SK-N-SH (cell line): ENCODE results near the gene CEP89. TPM values are rescaled to one million over a fixed set of nuclear protein-coding genes. Genes with fewer than 3 reads are reported as not detected.

Experiments used
- CTCF ChIA-PET: fragments of 300-600, 350-600 bp; formaldehyde crosslinking; extraction: SDS; loops from one replicate; lab custom pipeline; 2021; lab: Yijun Ruan, JAX
- POLR2A ChIA-PET: fragments of 350-600 bp; sonication (Branson Sonifier 250); formaldehyde crosslinking; extraction: SDS; loops from one replicate; lab custom pipeline; 2020; ENCODE audit warnings: antibody characterized with exemption, inconsistent platforms; lab: Yijun Ruan, JAX
- DNase-seq: peaks from one replicate; pipeline ENCODE4 v3.0.0; 2012
- H2AFZ ChIP-seq: fragments of 200-600 bp; sonication (generic); 2 replicates; pipeline ENCODE4 v1.8.1; 2016; ENCODE audit warnings: antibody characterized with exemption, mild to moderate bottlenecking, low read depth
- H3F3A ChIP-seq: fragments of 200-600 bp; sonication (generic); replicated peaks from 2 replicates; pipeline ENCODE3; 2016; ENCODE audit warnings: antibody characterized with exemption, mild to moderate bottlenecking; ENCODE audit not compliant: insufficient read depth
- H3K27ac ChIP-seq, 2 experiments: fragments of 200-500 bp in 1 of 2; fragments of 200-600 bp in 1 of 2; sonication (Bioruptor generic) in 1 of 2; sonication (generic), shearing (Covaris generic) in 1 of 2; 2 replicates each; pipeline versions ENCODE4 v1.5.1 to v1.6.1; 2014 to 2016; ENCODE audit warnings: low read depth in 2 of 2, inconsistent platforms in 1 of 2, low read length in 1 of 2, mild to moderate bottlenecking in 1 of 2, mixed read lengths in 1 of 2
- H3K27me3 ChIP-seq: fragments of 200-600 bp; sonication (generic), shearing (Covaris generic); 2 replicates; pipeline ENCODE4 v1.6.1; 2016; ENCODE audit warnings: mixed run types; ENCODE audit not compliant: insufficient read depth
- H3K36me3 ChIP-seq, 2 experiments: fragments of 200-500 bp in 1 of 2; fragments of 200-600 bp in 1 of 2; sonication (Bioruptor generic) in 1 of 2; sonication (generic) in 1 of 2; replicated peaks in 1 of 2; 2 replicates each; pipeline versions ENCODE3 to v1.5.1; 2014 to 2016; ENCODE audit warnings: low read length in 1 of 2, mild to moderate bottlenecking in 1 of 2; ENCODE audit not compliant: insufficient read depth in 2 of 2, control insufficient read depth in 1 of 2
- H3K4me1 ChIP-seq, 2 experiments: fragments of 200-500 bp in 1 of 2; fragments of 200-600 bp in 1 of 2; sonication (Bioruptor generic) in 1 of 2; sonication (generic), shearing (Covaris generic) in 1 of 2; 2 replicates each; pipeline versions ENCODE4 v1.5.1 to v1.6.1; 2014 to 2016; ENCODE audit warnings: low read depth in 1 of 2, low read length in 1 of 2, mixed run types in 1 of 2; ENCODE audit not compliant: insufficient read depth in 2 of 2, control insufficient read depth in 1 of 2
- H3K4me2 ChIP-seq: fragments of 200-600 bp; sonication (generic), shearing (Covaris generic); 2 replicates; pipeline ENCODE4 v1.6.1; 2017; ENCODE audit warnings: mixed run types
- H3K4me3 ChIP-seq, 2 experiments: fragments of 200-500 bp in 1 of 2; fragments of 200-600 bp in 1 of 2; sonication (Bioruptor generic) in 1 of 2; sonication (generic), shearing (Covaris generic) in 1 of 2; 2 replicates each; pipeline versions ENCODE4 v1.5.1 to v1.8.1; 2014 to 2016; ENCODE audit warnings: low read depth in 2 of 2, inconsistent platforms in 1 of 2, low read length in 1 of 2, mild to moderate bottlenecking in 1 of 2, mixed read lengths in 1 of 2, moderate library complexity in 1 of 2
- H3K79me2 ChIP-seq: fragments of 200-600 bp; sonication (generic); 2 replicates; pipeline ENCODE4 v1.8.1; 2017; ENCODE audit warnings: mild to moderate bottlenecking; ENCODE audit not compliant: insufficient read depth
- H3K9ac ChIP-seq: fragments of 200-600 bp; sonication (generic); 2 replicates; pipeline ENCODE4 v1.6.1; 2017; ENCODE audit warnings: mixed run types
- H3K9me2 ChIP-seq: fragments of 200-600 bp; sonication (generic); 2 replicates; pipeline ENCODE4 v1.6.1; 2017; ENCODE audit warnings: mixed run types
- H3K9me3 ChIP-seq: fragments of 200-600 bp; sonication (generic); 2 replicates; pipeline ENCODE4 v1.6.1; 2017; ENCODE audit warnings: mixed run types, mild to moderate bottlenecking, moderate library complexity
- H4K20me1 ChIP-seq: fragments of 200-600 bp; sonication (generic); 2 replicates; pipeline ENCODE4 v1.6.1; 2017; ENCODE audit warnings: mild to moderate bottlenecking, mixed run types; ENCODE audit not compliant: insufficient read depth
- CHD2 ChIP-seq: fragments of 150-350 bp; IDR thresholded peaks from 2 replicates; pipeline ENCODE4 v1.6.1; 2018; ENCODE audit warnings: low read length; ENCODE audit not compliant: partially characterized antibody
- ELF1 ChIP-seq: IDR thresholded peaks from 2 replicates; pipeline ENCODE4 v1.4.0; 2012
- EP300 ChIP-seq, 2 experiments: IDR thresholded peaks; 2 replicates each; pipeline versions ENCODE4 v1.4.0 to v1.6.1; 2012; ENCODE audit warnings: borderline replicate concordance in 1 of 2, low read depth in 1 of 2, low read length in 1 of 2
- EZH2phosphoT487 ChIP-seq: fragments of 200-600 bp; sonication (generic); IDR thresholded peaks from 2 replicates; pipeline ENCODE4 v1.6.1; 2017; ENCODE audit warnings: low read depth, mixed run types, mild to moderate bottlenecking, antibody characterized with exemption, moderate library complexity, borderline replicate concordance
- FOSL2 ChIP-seq: IDR thresholded peaks from 2 replicates; pipeline ENCODE4 v1.4.0; 2012; ENCODE audit warnings: low read depth, mild to moderate bottlenecking, moderate library complexity, borderline replicate concordance
- GABPA ChIP-seq: IDR thresholded peaks from 2 replicates; pipeline ENCODE4 v1.4.0; 2012; ENCODE audit warnings: low read depth, mild to moderate bottlenecking
- GATA2 ChIP-seq: sonication (generic); formaldehyde crosslinking; IDR thresholded peaks from 2 replicates; pipeline ENCODE4 v1.5.0; 2020; ENCODE audit warnings: mild to moderate bottlenecking, missing genetic modification reagents
- MEF2A ChIP-seq: IDR thresholded peaks from 2 replicates; pipeline ENCODE4 v1.4.0; 2012; ENCODE audit warnings: low read depth, borderline replicate concordance
- NFIC ChIP-seq: IDR thresholded peaks from 2 replicates; pipeline ENCODE4 v1.4.0; 2012; ENCODE audit warnings: borderline replicate concordance
- NRF1 ChIP-seq: IDR thresholded peaks from 2 replicates; pipeline ENCODE4 v1.6.1; 2012; ENCODE audit warnings: low read depth, mild to moderate bottlenecking, low read length
- RCOR1 ChIP-seq: fragments of 150-350 bp; IDR thresholded peaks from 2 replicates; pipeline ENCODE4 v1.6.1; 2017; ENCODE audit warnings: antibody characterized with exemption, low read length
- RXRA ChIP-seq: IDR thresholded peaks from 2 replicates; pipeline ENCODE4 v1.4.0; 2012; ENCODE audit warnings: low read depth, mild to moderate bottlenecking, borderline replicate concordance
- TAF1 ChIP-seq: IDR thresholded peaks from 2 replicates; pipeline ENCODE4 v1.6.1; 2012; ENCODE audit warnings: low read depth, mild to moderate bottlenecking, low read length, moderate library complexity, borderline replicate concordance
- USF2 ChIP-seq: fragments of 150-350 bp; IDR thresholded peaks from 2 replicates; pipeline ENCODE4 v1.6.1; 2017; ENCODE audit warnings: antibody characterized with exemption, low read length, low read depth, borderline replicate concordance
- YY1 ChIP-seq: IDR thresholded peaks from 2 replicates; pipeline ENCODE4 v1.4.0; 2012; ENCODE audit warnings: low read depth, mild to moderate bottlenecking
- WGBS: methylation state at CpG from one replicate; pipeline ENCODE4 v1.1.6; 2017; ENCODE audit warnings: low lambda C conversion rate; 5-methylcytosine and 5-hydroxymethylcytosine counted together
- polyA plus RNA-seq, 3 experiments: library from polyadenylated mRNA; depleted of rRNA; stranded (reverse); fragments of >200 nt; gene quantifications; 2 replicates each; pipeline ENCODE4 v1.2.3, GENCODE V29; 2012
- TF ChIP-seq, protein P1 (sequence below): fragments of 150-350 bp; IDR thresholded peaks from 2 replicates; pipeline ENCODE4 v1.6.1; 2016; ENCODE audit warnings: mild to moderate bottlenecking, low read depth, low read length
- TF ChIP-seq, protein P2 (sequence below): IDR thresholded peaks from 2 replicates; pipeline ENCODE4 v1.4.0; 2012; ENCODE audit warnings: low read depth, borderline replicate concordance

CEP89 gene
- polyA plus RNA-seq, 1 of the 3 experiments (the other 2 are of a cell fraction): 16.4 TPM

- CTCF ChIA-PET: no interaction called here
- TF ChIP-seq RXRA (no peak), TAF1 (no peak), YY1 (no peak), MEF2A (no peak), GATA2 (no peak), EZH2phosphoT487 (no peak), RCOR1 (no peak), NFIC (no peak), FOSL2 (no peak), USF2 (no peak), NRF1 (no peak), CHD2 (no peak), ELF1 (no peak), EP300 (IDR thresholded peaks at IDR 0.05; ENCODE audit: borderline replicate concordance in 1 of 2, low read depth in 1 of 2, low read length in 1 of 2) (no peak), GABPA (no peak)
- TF ChIP-seq, protein P1, sequence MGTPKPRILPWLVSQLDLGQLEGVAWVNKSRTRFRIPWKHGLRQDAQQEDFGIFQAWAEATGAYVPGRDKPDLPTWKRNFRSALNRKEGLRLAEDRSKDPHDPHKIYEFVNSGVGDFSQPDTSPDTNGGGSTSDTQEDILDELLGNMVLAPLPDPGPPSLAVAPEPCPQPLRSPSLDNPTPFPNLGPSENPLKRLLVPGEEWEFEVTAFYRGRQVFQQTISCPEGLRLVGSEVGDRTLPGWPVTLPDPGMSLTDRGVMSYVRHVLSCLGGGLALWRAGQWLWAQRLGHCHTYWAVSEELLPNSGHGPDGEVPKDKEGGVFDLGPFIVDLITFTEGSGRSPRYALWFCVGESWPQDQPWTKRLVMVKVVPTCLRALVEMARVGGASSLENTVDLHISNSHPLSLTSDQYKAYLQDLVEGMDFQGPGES: no peak
- TF ChIP-seq, protein P2, sequence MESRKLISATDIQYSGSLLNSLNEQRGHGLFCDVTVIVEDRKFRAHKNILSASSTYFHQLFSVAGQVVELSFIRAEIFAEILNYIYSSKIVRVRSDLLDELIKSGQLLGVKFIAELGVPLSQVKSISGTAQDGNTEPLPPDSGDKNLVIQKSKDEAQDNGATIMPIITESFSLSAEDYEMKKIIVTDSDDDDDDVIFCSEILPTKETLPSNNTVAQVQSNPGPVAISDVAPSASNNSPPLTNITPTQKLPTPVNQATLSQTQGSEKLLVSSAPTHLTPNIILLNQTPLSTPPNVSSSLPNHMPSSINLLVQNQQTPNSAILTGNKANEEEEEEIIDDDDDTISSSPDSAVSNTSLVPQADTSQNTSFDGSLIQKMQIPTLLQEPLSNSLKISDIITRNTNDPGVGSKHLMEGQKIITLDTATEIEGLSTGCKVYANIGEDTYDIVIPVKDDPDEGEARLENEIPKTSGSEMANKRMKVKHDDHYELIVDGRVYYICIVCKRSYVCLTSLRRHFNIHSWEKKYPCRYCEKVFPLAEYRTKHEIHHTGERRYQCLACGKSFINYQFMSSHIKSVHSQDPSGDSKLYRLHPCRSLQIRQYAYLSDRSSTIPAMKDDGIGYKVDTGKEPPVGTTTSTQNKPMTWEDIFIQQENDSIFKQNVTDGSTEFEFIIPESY: no peak
- Histone ChIP-seq H4K20me1 (no peaks in the 10 kb centered on the region), H3K4me2 (no peak overlapping the region), H3K9me3 (no peaks in the 10 kb centered on the region), H3F3A (no peaks in the 10 kb centered on the region), H3K9me2 (no peaks in the 10 kb centered on the region), H3K79me2 (no peaks in the 10 kb centered on the region), H3K9ac (no peak overlapping the region), H3K4me1 (no peaks in the 10 kb centered on the region), H3K4me3 (no peak overlapping the region), H3K27me3 (no peaks in the 10 kb centered on the region), H3K27ac (no peak overlapping the region), H2AFZ (no peak overlapping the region), H3K36me3 (no peaks in the 10 kb centered on the region)
- POLR2A ChIA-PET: no interaction called here
- WGBS: 63% methylated on average over 10 of the region's 10 CpGs
- no peak for DNase-seq
These were observed 113.2 kb downstream of the CEP89 start for GRCh38 chr19:32858559-32858958.
